ENCODE measurements around the gene ANXA11. TPM values are rescaled to one million over a fixed set of nuclear protein-coding genes. Genes with fewer than 3 reads are reported as not detected.
"Not testable (repeated sequence)": the region's sequence is repeated elsewhere in the genome, so short reads cannot be mapped to it uniquely, and the experiment has no call there.

ANXA11 gene
- polyA plus RNA-seq, 1 donor from 2014 or later, result not detected

DNA sequence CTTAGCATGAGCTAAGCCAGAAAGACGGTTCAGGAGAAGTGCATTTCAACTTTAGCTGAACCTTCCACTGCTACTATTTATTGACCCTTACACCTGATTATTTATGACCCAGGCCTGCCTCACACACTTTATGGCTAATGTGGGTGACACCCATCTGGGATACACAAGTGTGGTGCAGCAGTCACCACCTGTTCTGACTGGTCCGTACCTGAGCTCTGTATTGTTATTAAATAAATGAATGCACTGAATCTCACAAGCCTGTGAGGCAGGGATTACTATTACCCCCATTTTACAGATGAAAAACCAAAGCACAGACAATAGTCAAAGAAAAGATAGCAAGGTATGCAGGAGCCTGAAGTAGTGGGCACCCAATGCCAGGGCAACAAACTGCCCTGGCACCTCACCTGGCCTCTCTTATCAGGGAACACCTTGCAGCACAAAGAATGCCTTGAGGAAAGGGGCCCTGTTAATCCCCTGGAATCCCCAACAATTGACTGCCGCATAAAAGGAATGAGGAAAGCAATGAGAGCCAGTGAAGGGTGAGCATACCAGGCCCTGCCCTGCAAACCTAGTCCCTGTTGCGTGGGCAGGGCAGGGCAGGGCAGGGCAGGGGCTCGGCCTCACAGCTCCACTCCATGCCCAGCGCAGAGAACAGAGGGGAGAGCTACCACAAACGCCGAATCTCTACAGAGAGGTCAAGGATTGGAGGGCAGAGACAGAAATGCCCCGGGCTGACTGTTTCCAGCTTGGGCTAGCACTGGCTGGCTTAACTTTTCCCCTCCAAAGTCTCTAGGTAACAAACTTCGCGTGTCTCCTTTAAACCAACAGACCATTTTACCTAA lies 1.3 kb downstream of the ANXA11 start:
- Histone ChIP-seq H3K9ac (ENCODE audit: low read length) (no peak overlapping the region), H3K9me2 (ENCODE audit: insufficient read depth, low read length) (no peaks in the 10 kb centered on the region), H3K27me3 (ENCODE audit: insufficient read depth, low read depth, low read length) (peaks cover 28% of the 10 kb centered on the region), H3K4me3 (ENCODE audit: low read length) (no peak overlapping the region), H3K27ac (ENCODE audit: low read length) (no peak overlapping the region), H3K4me2 (ENCODE audit: low read length) (no peak overlapping the region), H3F3A (ENCODE audit: insufficient read depth, low read length, poor library complexity, severe bottlenecking) (no peaks in the 10 kb centered on the region), H3K36me3 (ENCODE audit: insufficient read depth, low read length) (no peaks in the 10 kb centered on the region), H2AFZ (ENCODE audit: low read depth, low read length) (no peak overlapping the region), H4K20me1 (ENCODE audit: insufficient read depth) (no peaks in the 10 kb centered on the region), H3K9me3 (ENCODE audit: low read length) (no peaks in the 10 kb centered on the region), H3K79me2 (replicated peaks; ENCODE audit: insufficient read depth, low read length) (no peaks in the 10 kb centered on the region)
- TF ChIP-seq, protein P1, sequence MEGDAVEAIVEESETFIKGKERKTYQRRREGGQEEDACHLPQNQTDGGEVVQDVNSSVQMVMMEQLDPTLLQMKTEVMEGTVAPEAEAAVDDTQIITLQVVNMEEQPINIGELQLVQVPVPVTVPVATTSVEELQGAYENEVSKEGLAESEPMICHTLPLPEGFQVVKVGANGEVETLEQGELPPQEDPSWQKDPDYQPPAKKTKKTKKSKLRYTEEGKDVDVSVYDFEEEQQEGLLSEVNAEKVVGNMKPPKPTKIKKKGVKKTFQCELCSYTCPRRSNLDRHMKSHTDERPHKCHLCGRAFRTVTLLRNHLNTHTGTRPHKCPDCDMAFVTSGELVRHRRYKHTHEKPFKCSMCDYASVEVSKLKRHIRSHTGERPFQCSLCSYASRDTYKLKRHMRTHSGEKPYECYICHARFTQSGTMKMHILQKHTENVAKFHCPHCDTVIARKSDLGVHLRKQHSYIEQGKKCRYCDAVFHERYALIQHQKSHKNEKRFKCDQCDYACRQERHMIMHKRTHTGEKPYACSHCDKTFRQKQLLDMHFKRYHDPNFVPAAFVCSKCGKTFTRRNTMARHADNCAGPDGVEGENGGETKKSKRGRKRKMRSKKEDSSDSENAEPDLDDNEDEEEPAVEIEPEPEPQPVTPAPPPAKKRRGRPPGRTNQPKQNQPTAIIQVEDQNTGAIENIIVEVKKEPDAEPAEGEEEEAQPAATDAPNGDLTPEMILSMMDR (IDR thresholded peaks at IDR 0.05; ENCODE audit: poor library complexity, severe bottlenecking), result no peak

DNA sequence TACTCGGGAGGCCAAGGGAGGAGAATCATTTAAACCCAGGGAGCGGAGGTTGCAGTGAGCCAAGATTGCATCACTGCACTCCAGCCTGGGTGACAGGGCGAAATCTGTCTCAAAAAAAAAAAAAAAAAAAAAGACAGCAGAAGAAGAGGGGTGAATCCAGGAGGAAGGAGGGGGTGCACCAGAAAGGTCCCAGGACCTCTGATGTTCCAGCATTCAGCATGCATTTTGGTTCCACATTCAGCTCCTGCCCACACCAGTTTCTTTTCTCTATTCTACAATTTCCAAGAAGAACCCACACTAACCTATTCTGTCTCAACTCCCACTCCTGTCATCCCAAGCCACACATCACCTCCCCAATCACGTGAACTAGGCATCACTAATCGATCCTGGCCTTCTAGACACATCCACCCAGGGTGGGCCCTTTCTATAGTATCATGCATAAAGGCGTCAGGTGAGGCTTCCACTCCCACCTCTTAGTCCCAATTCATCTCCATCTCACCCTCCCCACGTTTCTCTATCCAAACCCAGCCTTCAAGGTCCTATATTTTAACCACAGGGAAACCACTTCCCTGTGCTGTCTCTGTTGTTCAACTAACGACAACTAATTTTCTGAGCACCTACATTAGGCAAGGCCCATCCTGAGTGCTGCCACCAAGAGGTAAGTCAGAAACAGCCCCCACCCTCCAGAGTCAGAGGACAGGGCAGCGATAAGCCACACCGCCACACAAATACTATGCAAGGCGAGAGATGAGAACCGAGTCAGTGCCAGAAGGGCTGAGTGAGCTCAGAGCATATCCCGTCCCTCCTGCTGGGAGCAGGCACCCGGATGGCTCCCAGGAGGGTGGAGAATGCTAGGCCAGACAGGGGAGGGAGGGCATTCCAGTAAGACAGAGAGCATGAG lies 2.2 kb downstream of the ANXA11 start:
- Histone ChIP-seq H3K79me2 (replicated peaks; ENCODE audit: insufficient read depth, low read length) (no peaks in the 10 kb centered on the region), H3K36me3 (ENCODE audit: insufficient read depth, low read length) (no peaks in the 10 kb centered on the region), H2AFZ (ENCODE audit: low read depth, low read length) (no peak overlapping the region), H3K4me3 (ENCODE audit: low read length) (no peak overlapping the region), H3K27me3 (ENCODE audit: insufficient read depth, low read depth, low read length) (peaks cover 28% of the 10 kb centered on the region), H3K27ac (ENCODE audit: low read length) (no peak overlapping the region), H3K9me3 (ENCODE audit: low read length) (no peaks in the 10 kb centered on the region), H3F3A (ENCODE audit: insufficient read depth, low read length, poor library complexity, severe bottlenecking) (no peaks in the 10 kb centered on the region), H3K9me2 (ENCODE audit: insufficient read depth, low read length) (no peaks in the 10 kb centered on the region), H4K20me1 (ENCODE audit: insufficient read depth) (no peaks in the 10 kb centered on the region), H3K4me2 (ENCODE audit: low read length) (no peak overlapping the region), H3K9ac (ENCODE audit: low read length) (no peak overlapping the region)
- TF ChIP-seq MXI1 (conservative IDR thresholded peaks at IDR 0.05; ENCODE audit: poor library complexity, severe bottlenecking), result no peak
- no peak for TF ChIP-seq POLR2AphosphoS5 (IDR thresholded peaks at IDR 0.05)
- TF ChIP-seq EZH2 (IDR thresholded peaks at IDR 0.05; ENCODE audit: borderline replicate concordance, insufficient read depth, low read length, poor library complexity, severe bottlenecking), result no peak
- TF ChIP-seq RAD21 (conservative IDR thresholded peaks at IDR 0.05), result no peak
- TF ChIP-seq, protein P2, sequence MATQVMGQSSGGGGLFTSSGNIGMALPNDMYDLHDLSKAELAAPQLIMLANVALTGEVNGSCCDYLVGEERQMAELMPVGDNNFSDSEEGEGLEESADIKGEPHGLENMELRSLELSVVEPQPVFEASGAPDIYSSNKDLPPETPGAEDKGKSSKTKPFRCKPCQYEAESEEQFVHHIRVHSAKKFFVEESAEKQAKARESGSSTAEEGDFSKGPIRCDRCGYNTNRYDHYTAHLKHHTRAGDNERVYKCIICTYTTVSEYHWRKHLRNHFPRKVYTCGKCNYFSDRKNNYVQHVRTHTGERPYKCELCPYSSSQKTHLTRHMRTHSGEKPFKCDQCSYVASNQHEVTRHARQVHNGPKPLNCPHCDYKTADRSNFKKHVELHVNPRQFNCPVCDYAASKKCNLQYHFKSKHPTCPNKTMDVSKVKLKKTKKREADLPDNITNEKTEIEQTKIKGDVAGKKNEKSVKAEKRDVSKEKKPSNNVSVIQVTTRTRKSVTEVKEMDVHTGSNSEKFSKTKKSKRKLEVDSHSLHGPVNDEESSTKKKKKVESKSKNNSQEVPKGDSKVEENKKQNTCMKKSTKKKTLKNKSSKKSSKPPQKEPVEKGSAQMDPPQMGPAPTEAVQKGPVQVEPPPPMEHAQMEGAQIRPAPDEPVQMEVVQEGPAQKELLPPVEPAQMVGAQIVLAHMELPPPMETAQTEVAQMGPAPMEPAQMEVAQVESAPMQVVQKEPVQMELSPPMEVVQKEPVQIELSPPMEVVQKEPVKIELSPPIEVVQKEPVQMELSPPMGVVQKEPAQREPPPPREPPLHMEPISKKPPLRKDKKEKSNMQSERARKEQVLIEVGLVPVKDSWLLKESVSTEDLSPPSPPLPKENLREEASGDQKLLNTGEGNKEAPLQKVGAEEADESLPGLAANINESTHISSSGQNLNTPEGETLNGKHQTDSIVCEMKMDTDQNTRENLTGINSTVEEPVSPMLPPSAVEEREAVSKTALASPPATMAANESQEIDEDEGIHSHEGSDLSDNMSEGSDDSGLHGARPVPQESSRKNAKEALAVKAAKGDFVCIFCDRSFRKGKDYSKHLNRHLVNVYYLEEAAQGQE (IDR thresholded peaks at IDR 0.05; ENCODE audit: borderline replicate concordance), result no peak
- TF ChIP-seq EP300 (conservative IDR thresholded peaks at IDR 0.05; ENCODE audit: poor library complexity, severe bottlenecking), result no peak
- no peak for TF ChIP-seq SMC3 (conservative IDR thresholded peaks at IDR 0.05; ENCODE audit: poor library complexity)
- TF ChIP-seq TAF1 (IDR thresholded peaks at IDR 0.05; ENCODE audit: low read depth), result no peak

DNA sequence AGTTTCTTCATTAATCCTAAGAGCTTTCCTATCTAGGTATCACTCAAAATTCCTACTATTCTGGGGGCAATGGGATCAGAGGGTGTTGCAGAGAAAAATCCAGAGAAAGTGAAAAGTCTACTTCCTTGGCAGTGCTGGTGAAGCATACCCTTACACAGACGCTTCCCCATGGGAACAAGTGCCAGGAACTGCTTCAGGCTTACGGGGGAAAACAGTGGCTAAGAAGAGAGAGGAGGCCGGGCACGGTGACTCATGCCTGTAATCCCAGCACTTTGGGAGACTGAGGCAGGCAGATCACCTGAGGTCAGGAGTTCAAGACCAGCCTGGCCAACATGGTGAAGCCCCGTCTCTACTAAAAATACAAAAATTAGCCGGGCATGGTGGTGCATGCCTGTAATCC lies 2.8 kb downstream of the ANXA11 start:
- not testable (repeated sequence) for H3K27ac ChIP-seq (ENCODE audit: low read length); H3K9me2 ChIP-seq (ENCODE audit: insufficient read depth, low read length); H3K79me2 ChIP-seq (replicated peaks; ENCODE audit: insufficient read depth, low read length)

More for the DNA sequence above, 2.8 kb downstream of the ANXA11 start:
- H3K36me3 ChIP-seq (ENCODE audit: insufficient read depth, low read length); H3F3A ChIP-seq (ENCODE audit: insufficient read depth, low read length, poor library complexity, severe bottlenecking); H3K4me3 ChIP-seq (ENCODE audit: low read length); H3K4me2 ChIP-seq (ENCODE audit: low read length); H4K20me1 ChIP-seq (ENCODE audit: insufficient read depth); H3K9me3 ChIP-seq (ENCODE audit: low read length); H3K9ac ChIP-seq (ENCODE audit: low read length); H2AFZ ChIP-seq (ENCODE audit: low read depth, low read length): not testable (repeated sequence)
- peaks cover 28% of the 10 kb centered on the region for H3K27me3 ChIP-seq (ENCODE audit: insufficient read depth, low read depth, low read length)
